Measurements from ENCODE around the gene CYP2C9.
"Not testable (repeated sequence)": the region's sequence is repeated elsewhere in the genome, so short reads cannot be mapped to it uniquely, and the experiment has no call there.

Gene CYP2C9

DNA sequence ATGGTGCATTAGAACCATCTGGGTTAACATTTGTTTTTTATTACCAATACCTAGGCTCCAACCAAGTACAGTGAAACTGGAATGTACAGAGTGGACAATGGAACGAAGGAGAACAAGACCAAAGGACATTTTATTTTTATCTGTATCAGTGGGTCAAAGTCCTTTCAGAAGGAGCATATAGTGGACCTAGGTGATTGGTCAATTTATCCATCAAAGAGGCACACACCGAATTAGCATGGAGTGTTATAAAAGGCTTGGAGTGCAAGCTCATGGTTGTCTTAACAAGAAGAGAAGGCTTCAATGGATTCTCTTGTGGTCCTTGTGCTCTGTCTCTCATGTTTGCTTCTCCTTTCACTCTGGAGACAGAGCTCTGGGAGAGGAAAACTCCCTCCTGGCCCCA is at the start of gene CYP2C9:
TSS of gene CYP2C9 (plus strand) at position 276 of the 400 bp plus-strand sequence. CDS start at position 301, 25 bp downstream.
- no peak for DNase-seq (ENCODE audit: low read depth)

DNA sequence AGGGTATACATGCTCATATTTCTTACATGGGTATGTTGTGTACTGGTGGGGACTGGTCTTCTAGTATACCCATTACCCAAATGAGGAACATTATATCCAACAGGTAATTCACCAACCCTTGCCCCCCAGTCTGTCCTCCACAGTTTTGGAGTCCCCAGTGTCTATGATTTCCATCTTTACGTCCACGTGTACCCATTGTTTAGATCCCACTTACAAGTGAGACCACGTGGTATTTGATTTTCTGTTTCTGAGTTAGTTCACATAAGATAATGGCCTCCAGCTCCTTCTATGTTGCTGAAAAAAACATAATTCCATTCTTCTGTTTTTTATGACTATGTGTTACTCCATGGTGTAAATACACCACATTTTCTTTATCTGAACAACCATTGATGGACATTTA is 49.3 kb upstream of the CYP2C9 start:
- DNase-seq (ENCODE audit: low read depth), result no peak

DNA sequence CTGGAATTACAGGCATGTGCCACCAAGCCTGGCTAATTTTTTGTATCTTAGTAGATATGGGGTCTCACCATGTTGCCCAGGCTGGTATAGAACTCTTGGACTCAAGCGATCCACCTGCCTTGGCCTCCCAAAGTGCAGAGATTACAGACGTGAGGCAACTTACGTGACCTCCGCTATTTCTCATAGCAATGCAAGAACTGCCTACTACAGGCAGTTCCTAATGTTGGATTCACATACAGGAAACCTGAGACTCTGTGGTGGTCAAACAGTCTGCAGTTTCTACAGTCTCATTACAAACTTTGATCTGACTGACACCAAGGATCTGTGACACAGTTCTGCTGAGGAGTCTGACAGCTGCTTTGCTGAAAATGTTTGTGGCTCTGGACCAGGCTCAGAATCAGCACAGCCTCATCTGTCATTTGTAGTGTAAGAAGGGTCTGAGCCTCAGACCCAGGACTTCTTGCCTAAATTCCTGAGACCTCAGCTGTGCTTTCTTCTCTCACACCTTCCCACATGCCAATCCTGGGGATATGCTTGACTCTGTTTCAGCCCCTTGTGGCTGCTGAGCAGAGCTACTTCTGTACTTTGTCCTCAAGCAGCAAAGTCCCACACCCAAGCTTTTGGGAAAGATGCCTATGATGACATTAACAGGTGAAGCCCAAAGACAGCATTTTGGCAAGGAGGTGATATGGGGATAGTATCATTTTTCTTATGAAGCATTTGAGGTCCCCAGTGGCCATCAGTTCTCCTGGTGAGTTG is 48.0 kb upstream of the CYP2C9 start:
- no peak for DNase-seq (ENCODE audit: low read depth)

DNA sequence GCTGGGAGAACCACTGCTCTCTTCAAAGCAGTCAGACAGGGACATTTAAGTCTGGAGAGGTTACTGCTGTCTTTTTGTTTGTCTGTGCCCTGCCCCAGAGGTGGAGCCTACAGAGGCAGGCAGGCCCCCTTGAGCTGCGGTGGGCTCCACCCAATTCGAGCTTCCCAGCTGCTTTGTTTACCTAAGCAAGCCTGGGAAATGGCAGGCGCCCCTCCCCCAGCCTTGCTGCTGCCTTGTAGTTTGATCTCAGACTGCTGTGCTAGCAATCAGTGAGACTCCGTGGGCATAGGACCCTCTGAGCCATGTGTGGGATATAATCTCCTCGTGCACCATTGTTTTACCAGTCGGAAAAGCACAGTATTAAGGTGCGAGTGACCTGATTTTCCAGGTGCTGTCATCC is 40.0 kb upstream of the CYP2C9 start:
- DNase-seq (ENCODE audit: low read depth), result not testable (repeated sequence)

DNA sequence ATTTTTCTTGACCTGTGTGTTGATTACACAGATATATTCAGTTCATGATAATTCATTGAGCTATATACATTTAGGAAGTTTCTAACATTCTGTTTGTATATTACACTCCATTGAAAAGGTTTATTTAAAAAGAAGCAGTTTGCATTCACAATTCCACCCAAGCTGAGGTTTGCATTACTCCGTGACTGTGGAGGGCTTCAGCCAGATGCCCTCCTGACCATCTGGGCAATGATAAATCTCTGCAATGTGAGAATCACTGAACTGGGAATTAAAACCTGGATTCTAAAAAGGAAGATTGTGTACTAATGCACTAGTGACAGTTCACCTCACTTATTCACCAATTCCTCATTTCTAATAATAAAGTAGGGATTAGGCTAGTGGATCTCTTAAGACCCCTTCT is 36.4 kb upstream of the CYP2C9 start:
- no peak for DNase-seq (ENCODE audit: low read depth)

DNA sequence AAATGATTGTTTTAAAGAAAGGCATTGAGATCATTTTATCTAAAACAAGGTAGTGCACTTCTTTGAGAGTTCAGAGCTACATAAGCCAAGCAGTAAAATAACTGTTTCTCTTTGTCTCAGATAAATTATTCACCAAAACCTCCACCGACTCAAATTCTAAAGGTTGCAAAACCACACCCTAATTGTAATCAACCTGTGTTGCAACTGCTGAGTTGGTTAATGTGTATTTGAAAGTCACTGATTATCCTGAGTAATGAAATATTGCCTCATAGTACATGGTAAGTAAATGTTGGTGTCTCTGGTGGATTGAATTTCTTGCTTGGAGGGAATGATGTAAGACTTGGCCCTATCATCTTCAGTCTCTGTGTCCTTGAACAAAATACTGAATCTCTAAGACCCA is 35.9 kb upstream of the CYP2C9 start:
- DNase-seq (ENCODE audit: low read depth), result no peak

DNA sequence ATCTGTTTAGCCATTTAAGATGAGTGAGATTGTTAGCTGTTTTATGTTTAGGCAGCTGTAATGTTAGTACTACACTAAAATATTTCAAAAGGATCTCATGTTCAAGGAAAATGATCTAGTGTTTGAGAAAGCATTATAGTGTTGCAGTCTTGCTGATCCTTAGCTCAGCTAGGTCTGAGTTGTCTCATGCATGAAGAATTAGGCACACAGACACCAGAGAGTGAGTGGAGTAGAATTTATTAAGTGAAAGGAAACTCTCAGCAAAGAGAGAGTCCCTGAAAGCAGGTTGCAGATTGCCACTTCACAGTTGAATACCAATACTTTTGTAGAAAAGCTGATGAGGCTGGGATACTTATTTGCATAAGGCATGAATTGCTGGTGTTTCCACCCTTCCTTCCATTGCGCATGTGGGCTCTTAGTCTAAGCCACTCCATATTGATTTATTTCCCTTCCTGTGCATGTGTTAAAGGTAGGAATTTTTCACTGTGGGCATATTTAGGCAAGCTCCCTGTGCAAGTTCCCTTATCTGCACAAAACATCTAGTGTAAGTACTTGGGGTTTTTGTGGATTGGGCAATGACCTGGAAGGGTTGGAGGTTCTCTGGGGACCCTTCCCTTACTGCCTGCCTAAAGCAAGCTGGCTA is 33.8 kb upstream of the CYP2C9 start:
- not testable (repeated sequence) for DNase-seq (ENCODE audit: low read depth)

DNA sequence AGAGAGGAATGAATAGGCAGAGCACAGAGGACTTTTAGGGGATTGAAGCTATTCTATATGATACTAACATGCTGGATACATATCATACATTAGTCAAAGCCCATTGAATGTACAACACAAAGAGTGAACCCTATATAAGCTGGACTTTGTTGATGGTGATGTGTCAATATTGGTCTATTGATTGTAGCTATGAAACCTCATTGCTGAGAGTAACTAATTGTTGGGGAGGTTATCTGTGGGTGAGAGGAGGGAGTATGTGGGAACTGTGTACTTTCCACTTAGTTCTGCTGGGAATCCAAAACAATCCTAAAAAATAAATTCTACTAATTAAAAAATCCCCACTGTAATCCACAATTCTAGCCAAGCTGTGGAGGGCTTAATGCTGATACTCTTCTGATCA is 22.0 kb upstream of the CYP2C9 start:
- no peak for DNase-seq (ENCODE audit: low read depth)

DNA sequence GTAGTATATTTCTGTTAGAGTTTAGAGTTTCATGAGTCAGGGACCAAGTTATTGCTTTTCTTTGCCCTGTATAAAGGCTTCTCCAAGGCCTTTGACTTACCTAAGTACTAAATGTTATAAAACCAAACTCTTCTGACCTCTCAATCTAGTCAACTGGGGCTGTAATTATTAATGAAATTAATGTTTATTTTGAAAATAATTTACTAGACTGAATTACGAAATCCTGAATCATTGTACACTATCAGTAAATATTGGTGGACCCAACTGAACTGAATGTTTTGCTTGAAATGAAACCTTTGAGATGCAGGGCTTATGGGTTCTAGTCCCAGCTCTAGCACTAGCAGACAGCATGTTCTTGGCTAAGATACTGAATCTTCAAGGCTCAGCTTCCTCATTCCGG is 1.7 kb upstream of the CYP2C9 start:
- no peak for DNase-seq (ENCODE audit: low read depth)

DNA sequence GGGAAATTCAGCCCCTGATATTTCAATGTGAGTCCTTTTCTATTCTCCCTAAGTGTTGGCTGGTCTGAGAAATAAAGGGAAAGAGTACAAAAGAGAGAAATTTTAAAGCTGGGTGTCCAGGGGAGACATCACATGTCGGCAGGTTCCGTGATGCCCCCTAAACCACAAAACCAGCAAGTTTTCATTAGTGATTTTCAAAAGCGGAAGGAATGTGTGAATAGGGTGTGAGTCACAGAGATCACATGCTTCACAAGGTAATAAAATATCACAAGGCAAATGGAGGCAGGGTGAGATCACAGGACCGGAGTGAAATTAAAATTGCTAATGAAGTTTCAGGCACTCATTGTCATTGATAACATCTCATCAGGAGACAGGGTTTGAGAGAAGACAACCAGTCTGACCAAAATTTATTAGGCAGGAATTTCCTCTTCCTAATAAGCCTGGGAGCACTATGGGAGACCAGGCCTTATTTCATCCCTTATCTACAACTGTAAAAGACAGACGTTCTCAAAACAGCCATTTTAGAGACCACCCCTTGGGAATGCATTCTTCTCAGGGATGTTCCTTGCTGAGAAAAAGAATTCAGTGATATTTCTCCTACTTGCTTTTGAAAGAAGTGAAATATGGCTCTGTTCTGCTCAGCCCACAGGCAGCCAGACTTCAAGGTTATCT is 5.1 kb downstream of the CYP2C9 start:
- not testable (repeated sequence) for DNase-seq (ENCODE audit: low read depth)

DNA sequence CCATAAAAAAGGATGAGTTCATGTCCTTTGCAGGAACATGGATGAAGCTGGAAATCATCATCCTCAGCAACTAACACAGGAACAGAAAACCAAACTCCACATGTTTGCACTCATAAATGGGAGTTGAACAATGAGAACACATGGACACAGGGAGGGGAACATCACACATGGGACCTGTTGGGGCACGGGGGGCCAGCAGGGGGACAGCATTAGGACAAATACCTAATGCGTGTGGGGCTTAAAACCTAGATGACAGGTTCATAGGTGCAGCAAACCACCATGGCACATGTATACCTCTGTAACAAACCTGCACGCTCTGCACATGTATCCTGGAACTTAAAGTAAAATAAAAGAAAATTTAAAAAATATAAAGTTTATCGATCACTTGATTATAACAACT is 7.7 kb downstream of the CYP2C9 start:
- not testable (repeated sequence) for DNase-seq (ENCODE audit: low read depth)

DNA sequence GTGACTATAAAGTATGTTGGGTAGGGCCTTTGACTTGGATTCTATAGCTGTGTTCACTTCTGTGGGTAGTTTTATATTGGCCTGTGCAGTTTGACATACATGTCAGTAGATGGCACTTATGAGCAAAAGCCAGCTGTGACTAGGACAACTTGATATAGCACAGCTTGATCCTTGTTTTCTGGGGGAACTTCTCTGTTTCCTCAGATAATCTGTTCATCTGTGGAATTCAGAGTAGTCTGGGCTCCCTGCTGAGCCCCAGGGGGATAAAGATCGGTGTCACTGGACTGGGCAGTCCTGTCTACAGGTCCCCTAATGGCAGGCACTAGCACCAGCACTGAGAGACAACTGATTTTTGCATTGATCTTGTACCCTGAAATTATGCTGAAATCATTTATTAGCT is 25.4 kb downstream of the CYP2C9 start:
- DNase-seq (ENCODE audit: low read depth), result no peak

DNA sequence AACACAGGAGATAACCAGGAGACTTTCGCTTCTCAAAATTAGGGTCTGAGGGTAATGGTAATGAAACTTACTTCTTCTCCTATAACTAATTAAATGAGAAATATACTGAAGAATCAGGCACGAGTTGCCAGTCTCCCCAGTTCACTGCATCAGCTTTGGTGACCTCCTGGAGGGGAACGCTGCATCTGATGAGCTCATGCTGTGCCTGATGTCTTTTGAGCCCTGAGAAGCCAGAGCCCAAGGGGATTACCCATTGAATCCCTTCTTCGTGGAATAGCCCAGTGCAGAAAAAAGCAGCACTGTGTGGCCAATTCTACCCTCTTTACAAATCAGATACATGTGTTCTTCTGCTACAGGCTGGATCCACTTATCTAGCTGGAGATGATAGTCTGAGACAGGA is 45.1 kb downstream of the CYP2C9 start:
- no peak for DNase-seq (ENCODE audit: low read depth)

DNA sequence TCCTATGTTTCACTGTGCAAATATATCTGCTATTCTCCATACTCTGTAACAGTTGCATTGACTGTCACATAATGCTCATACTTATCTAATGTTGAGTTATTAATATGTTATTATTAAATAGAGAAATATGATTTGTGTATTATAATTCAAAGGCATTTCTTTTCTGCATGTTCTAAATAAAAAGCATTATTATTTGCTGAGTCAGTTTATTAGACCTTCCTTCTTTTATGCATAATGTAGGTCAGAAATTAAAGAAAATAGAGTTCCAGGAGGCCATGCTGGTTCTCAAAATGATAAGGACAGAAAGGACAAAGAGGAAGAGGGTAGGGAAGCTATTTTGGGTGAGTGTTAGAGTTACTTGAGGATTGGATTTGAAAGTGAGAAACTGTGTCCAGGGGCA is 50.7 kb downstream of the CYP2C9 start:
- no peak for DNase-seq (ENCODE audit: low read depth)

DNA sequence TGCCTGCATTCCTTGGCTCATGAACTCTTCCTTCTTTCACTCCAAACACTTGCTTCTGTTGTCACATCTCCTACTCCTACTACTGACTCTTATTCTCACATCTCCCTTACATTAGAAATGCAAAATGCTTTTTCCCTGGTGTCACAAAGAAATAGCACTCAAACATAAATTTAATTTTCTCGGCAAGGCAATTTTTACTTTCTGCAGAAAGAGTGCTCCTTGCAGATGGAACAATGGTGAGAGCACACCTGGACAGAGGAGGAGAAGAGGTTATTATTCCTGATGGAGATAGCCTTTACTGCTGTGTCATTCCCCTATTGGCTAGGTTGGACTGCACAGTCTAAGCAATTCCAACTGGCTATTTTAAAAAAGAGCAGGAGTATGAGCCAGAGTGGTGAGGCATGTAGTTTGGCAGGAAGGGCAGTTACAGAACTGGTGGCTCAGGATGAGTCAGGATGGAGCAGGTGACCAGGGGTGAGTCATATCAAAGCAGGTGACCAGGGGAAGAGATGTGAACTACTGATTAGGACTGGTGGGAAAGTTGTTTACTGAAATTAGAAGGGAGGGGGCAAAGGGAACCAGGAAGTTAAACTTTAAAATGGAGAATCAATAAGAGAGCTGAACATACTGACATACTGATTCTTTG is 52.9 kb downstream of the CYP2C9 start:
- DNase-seq (ENCODE audit: low read depth), result no peak

DNA sequence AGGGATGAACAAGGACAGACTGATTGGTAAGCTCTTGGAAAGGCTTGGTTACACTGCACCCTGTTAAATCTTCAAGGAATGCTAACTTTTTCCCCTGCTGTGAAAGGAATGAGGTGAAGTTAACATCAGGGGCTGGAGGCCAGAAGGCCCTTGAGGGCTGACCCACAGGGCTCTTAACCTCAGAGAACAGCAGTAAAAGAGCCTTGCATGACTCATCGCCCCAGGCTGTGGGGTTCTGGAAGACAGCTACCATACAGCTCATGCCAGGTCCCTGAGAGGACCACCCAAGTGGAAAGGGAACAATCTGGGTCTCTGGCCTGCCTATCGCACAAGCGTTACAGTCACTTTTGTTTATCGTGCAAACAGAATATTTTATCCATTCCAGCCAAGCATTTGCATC is 54.4 kb downstream of the CYP2C9 start:
- no peak for DNase-seq (ENCODE audit: low read depth)

DNA sequence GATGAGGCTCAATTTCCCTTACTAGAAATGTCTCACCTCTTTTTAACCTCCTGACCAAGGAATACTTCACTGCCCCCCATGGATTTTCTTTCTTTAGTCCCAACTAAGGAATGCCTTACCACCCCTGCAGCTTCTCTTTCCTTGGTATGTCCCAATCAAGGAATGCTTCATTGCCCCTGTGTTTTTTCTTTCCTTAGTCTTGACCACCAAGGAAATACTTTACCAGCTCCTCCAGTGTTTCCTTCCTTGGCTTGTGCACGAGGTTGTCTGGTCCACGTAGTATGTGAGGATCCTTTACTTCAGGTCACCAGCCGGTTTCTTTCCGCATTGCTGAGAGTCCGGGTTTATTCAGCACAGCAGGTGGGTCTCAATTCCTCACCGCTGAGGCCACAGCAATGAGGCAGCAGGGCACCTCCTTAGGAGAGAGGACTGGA is 59.3 kb downstream of the CYP2C9 start:
- DNase-seq (ENCODE audit: low read depth), result no peak

DNA sequence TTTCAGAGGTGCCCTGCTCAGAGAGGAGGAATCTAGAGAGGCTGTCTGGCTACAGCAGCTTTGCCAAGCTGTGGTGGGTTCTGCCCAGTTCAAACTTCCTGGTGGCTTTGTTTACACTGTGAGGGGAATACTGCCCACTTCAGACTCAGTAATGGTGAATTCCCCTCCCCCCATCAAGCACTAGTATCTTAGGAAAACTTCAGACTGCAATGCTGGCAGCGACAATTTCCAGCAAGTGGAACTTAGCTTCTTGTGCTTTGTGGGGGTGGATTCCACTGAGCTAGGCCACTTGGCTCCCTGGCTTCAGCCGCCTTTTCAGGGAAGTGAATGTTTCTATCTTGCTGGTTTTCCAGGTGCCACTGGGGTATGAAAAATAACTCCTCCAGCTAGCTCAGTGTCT is 88.0 kb downstream of the CYP2C9 start:
- no peak for DNase-seq (ENCODE audit: low read depth)

DNA sequence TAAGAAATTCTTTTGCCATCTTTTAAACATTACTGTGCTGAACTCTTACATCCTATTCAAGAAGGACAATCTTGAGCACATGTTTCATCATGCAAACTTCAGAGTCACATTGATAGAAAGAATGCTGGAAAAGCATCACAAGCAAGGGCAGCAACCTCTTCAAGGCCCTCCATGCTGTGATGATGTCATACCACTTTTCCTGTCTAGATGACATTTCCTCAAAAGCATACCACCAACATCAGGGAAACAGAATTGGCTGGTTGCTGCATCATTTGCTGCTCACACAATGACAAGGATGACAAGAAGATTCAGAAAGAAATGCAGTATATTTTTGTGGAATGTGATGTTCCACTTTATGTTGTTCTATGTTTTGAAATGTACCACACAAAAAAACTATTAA is 93.2 kb downstream of the CYP2C9 start:
- no peak for DNase-seq (ENCODE audit: low read depth)

DNA sequence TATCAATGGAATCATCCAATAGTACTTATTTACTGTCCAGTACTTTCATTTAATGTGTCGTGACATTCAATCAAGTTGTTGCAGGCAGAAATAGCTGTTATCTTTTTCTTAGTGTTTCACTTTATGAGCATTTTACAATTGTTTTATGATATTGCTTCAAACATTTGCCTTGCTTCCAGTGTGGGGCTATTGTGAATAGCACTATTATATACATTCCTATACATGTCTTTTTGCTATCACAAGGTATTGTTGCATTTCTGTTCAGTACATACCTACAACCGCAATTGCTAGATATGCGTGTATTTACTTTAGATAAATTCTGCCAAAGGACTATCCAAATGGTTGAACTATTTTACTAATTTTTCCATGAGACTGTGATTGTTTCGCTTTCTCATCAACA is 95.9 kb downstream of the CYP2C9 start:
- DNase-seq (ENCODE audit: low read depth), result no peak

DNA sequence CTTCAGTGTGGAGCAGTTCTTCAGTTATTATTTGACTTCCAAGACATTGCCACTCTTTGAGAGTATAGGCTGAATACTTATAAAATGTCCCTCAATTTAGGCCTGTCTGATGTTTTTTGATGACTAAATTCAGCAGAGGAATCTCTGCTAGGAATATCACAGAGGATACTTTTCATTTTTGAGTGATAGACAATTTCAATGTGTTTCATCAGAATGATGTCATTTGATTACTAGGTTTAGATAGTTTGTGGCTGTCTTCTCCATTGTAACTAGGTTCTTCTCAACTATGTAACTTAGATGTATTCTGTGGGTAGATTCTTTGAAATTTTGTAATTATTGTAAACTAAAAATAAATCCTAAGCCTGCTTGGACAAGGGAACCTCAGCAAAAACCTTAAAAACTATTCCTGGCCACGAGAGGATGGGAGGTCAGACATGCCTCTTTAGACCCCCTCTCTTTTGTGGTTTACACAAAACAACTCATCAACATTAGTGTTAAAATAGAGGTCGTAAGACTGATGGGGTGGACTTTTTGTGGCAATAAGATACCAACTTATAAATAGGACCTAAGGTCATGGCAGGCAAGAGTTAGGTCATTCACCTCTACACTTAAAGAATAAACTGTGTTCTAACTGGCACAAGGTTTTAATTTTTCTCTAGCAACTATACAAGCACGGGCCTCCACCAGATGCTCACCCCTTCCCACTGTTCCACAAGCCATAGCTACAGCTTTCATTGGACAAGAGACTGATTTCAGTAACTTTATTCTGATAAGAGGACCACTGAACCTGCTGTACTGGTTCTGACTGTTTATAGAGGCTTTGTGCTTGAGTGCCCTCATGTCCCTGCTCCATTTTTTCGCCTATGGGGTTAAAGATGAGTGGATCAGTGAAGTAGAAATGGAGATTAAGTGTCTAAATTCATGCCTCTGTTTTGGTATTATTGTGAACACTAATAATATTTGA is 97.2 kb downstream of the CYP2C9 start:
- DNase-seq (ENCODE audit: low read depth), result no peak

DNA sequence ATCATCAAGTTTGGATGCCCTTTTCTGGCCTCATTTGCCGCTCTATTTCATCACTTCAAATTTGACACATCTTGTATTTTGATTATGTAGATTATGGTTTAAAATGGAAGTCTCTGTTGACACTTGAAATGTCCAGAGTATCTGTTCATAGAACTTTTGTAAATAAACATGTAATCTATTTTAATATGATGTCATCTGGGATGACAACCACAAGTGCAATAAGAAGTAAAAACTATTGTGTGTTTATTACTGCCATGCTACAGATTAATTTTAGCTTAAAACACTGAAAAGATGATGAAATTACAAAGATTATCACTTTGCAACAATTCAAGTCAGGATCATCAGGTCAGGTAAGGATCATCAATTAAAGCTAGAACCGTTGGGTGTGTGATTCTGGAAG is 100.8 kb downstream of the CYP2C9 start:
- no peak for DNase-seq (ENCODE audit: low read depth)
